ENCODE results near the gene ZKSCAN4.

- no peak for TF ChIP-seq EZH2 (IDR thresholded peaks at IDR 0.05; ENCODE audit: borderline replicate concordance, insufficient read depth, low read length, poor library complexity, severe bottlenecking)
- TF ChIP-seq CTCF (IDR thresholded peaks at IDR 0.05; ENCODE audit: poor library complexity, severe bottlenecking) = no peak
- TF ChIP-seq RAD21 (conservative IDR thresholded peaks at IDR 0.05) = no peak
- TF ChIP-seq REST (IDR thresholded peaks at IDR 0.05; ENCODE audit: borderline replicate concordance) = no peak
- no peak for TF ChIP-seq POLR2AphosphoS5 (IDR thresholded peaks at IDR 0.05)
- no peak for TF ChIP-seq EP300 (conservative IDR thresholded peaks at IDR 0.05; ENCODE audit: poor library complexity, severe bottlenecking)
- TF ChIP-seq MXI1 (conservative IDR thresholded peaks at IDR 0.05; ENCODE audit: poor library complexity, severe bottlenecking) = no peak
- no peak for TF ChIP-seq SMC3 (conservative IDR thresholded peaks at IDR 0.05; ENCODE audit: poor library complexity)
- no peak for TF ChIP-seq TAF1 (IDR thresholded peaks at IDR 0.05; ENCODE audit: low read depth)
Observed at GRCh38 chr6:28215425-28215824, 36.6 kb downstream of the ZKSCAN4 start.
